ENCODE data around the gene IL17REL. TPM values are rescaled to one million over a fixed set of nuclear protein-coding genes. Genes with fewer than 3 reads are reported as not detected.
A peak's percentile ranks its signal among the peaks of the same experiment; 100 is the strongest.

Gene IL17REL
- total and polyA plus RNA-seq, 10 of the 15 experiments (the other 5 are each of a cell fraction or from before 2014, with no cell fraction given) = 0.03 TPM; not detected in 9

DNA sequence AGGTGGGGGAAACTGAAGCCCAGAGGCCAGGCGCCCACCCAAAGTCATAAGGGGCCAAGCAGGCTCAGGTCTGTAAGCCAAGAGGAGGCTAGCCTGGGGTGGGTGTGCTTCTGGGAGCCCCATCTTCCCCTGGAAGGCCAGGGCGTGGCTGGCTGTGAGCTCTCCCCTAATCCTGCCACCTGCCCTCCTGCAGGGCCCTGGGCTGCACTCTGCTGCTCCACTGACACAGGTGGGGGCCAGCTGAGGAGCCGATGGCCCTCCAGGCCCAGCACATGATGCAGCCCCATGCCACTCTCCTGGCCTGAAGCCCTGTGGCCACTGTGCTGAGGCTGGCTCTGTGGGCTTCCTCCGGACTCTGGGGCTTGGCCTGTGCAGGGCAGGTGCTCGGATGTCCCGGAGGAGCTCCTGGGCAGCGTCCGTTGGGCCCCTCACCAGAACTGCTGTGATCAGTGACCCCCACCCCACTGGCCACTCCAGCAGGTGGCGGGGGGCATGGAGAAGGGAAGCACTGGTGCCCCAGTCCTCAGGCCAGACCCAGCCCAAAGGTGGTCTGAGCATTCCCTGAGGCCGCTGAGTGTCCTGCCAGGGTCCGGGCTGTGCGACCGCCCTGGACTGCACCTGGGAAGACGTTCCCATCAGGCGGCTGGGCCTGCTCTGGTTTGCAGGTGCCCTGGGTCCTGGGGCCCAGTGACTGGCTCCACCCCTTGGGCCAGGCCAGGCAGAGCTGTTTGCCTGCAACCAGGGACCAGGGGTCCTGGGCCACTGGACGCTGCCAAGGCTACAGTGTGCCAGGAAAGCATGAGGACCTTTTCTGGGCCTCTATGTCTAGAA is 43.5 kb downstream of the IL17REL start:
- in situ Hi-C loops (cut with MboI) (loop anchor here (10.0 kb wide), 1 partner anchor 566 kb away; the partner anchor contains the start of gene TYMP), intact Hi-C loops (cut with micrococcal nuclease; ENCODE audit: unreplicated experiment) (no loop called here)
- ChIA-PET RAD21 (ENCODE audit: unreplicated experiment) (interaction anchor here (1.5 to 1.6 kb wide), 2 partner anchors 38 to 202 kb away, joined by 4 to 6 read pairs; no protein-coding TSS in a partner anchor), POLR2A (interaction anchor here (0.5 kb wide), 1 partner anchor 9 kb away, joined by 3 read pairs; the partner anchor contains the start of gene PIM3), SMC1A (ENCODE audit: uncharacterized antibody, unreplicated experiment) (no interaction called here), CTCF (interaction anchor here (2.6 kb wide), 1 partner anchor 38 kb away, joined by 15 read pairs; no protein-coding TSS in a partner anchor)
- H3K27me3 ChIP-seq (replicated peaks in 1 of 2; ENCODE audit: control insufficient read depth in 2 of 2, insufficient read depth in 2 of 2, low read length in 1 of 2) = no peaks in the 10 kb centered on the region
- 91% methylated on average over 15 of the region's 16 CpGs for WGBS (ENCODE audit: insufficient coverage, insufficient replicate concordance, low lambda C conversion rate, missing lambda C conversion rate)
- peaks cover 37% of the 10 kb centered on the region for H3K4me1 ChIP-seq (ENCODE audit: control insufficient read depth, insufficient read depth, low read length)
- no peak overlapping the region for H3K4me2 ChIP-seq (ENCODE audit: control insufficient read depth, insufficient read depth)
- FAIRE-seq = no peak
- H3K27ac ChIP-seq (ENCODE audit: control insufficient read depth, insufficient read depth) = no peak overlapping the region
- H2AFZ ChIP-seq (ENCODE audit: control insufficient read depth, low read depth, low read length) = no peak overlapping the region
- peaks cover 22% of the 10 kb centered on the region for H3K79me2 ChIP-seq (ENCODE audit: control insufficient read depth, insufficient read depth, low read length)
- peaks cover 8 to 9% of the 10 kb centered on the region in 2 experiments; a peak in 3 of 4 replicates for H3K36me3 ChIP-seq (ENCODE audit: control insufficient read depth in 2 of 2, insufficient read depth in 2 of 2, low read length in 1 of 2)
- H3K9ac ChIP-seq (ENCODE audit: control insufficient read depth, insufficient read depth, low read length) = no peak overlapping the region
- no peak for ATAC-seq
- DNase-seq (ENCODE audit: low read depth, low spot score) = no peak
- H3K4me3 ChIP-seq = no peak overlapping the region
- 0 out of 2 replicates have a peak, but pooled peaks cover 2% of the 10 kb centered on the region for H4K20me1 ChIP-seq (ENCODE audit: control insufficient read depth, insufficient read depth)
- BruUV-seq (replicated peaks) = no TSS peak
- no peaks in the 10 kb centered on the region for H3K9me3 ChIP-seq (replicated peaks; ENCODE audit: control insufficient read depth, insufficient read depth, low read length)
- TF ChIP-seq POLR2A (IDR thresholded peaks at IDR 0.05; ENCODE audit: low read depth, low read length) (peak; percentile 55), BRCA1 (IDR thresholded peaks at IDR 0.05; ENCODE audit: low read depth, low read length) (no peak), POLR2AphosphoS5 (IDR thresholded peaks at IDR 0.05; ENCODE audit: low read length) (peak; percentile 25; the same call in 1 of the 2 replicates)

DNA sequence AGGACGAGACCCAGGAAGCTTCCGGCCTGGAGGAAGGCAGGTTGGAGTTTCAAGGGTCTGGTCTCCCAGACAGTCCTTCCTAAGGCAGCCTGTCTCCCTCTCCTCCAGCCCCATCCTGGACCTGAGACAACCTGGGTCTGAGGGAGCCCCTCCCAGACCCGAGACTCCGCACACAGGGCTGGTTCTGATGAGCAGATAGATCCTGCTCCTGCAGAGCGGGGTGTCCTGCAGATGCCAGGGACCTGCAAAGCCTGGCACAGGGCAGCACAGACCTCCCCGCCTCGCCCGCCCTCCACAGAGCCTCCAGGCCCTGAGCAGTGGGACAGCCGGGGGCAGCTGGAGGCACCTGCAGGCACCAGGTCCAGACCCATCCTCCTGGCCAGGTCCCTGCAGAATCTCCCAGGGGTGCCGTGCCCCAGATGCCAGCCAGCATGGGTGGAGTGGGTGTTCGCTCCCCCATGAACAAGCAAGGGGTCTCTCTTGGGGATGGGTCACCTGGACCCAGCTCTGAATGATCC is 44.2 kb downstream of the IL17REL start:
- Histone ChIP-seq H4K20me1 (ENCODE audit: control insufficient read depth, insufficient read depth) (0 out of 2 replicates have a peak, but pooled peaks cover 2% of the 10 kb centered on the region), H3K79me2 (ENCODE audit: control insufficient read depth, insufficient read depth, low read length) (peaks cover 26% of the 10 kb centered on the region), H3K4me2 (ENCODE audit: control insufficient read depth, insufficient read depth) (no peak overlapping the region), H3K27ac (ENCODE audit: control insufficient read depth, insufficient read depth) (no peak overlapping the region), H2AFZ (ENCODE audit: control insufficient read depth, low read depth, low read length) (no peak overlapping the region), H3K4me1 (ENCODE audit: control insufficient read depth, insufficient read depth, low read length) (peaks cover 33% of the 10 kb centered on the region), H3K9me3 (replicated peaks; ENCODE audit: control insufficient read depth, insufficient read depth, low read length) (no peaks in the 10 kb centered on the region), H3K36me3 (ENCODE audit: control insufficient read depth in 2 of 2, insufficient read depth in 2 of 2, low read length in 1 of 2) (peaks cover 9 to 10% of the 10 kb centered on the region in 2 experiments; a peak in 3 of 4 replicates), H3K9ac (ENCODE audit: control insufficient read depth, insufficient read depth, low read length) (no peak overlapping the region), H3K27me3 (replicated peaks in 1 of 2; ENCODE audit: control insufficient read depth in 2 of 2, insufficient read depth in 2 of 2, low read length in 1 of 2) (no peaks in the 10 kb centered on the region), H3K4me3 (no peak overlapping the region)
- ChIA-PET SMC1A (ENCODE audit: uncharacterized antibody, unreplicated experiment) (interaction anchor here (1.5 kb wide), 1 partner anchor 62 kb away, joined by 7 read pairs; no protein-coding TSS in a partner anchor), CTCF (interaction anchor here (2.6 kb wide), 1 partner anchor 38 kb away, joined by 15 read pairs; no protein-coding TSS in a partner anchor), POLR2A (interaction anchor here (1.7 kb wide), 1 partner anchor 8 kb away, joined by 6 read pairs; no protein-coding TSS in a partner anchor), RAD21 (ENCODE audit: unreplicated experiment) (interaction anchor here (1.5 to 2.3 kb wide), 3 partner anchors 38 to 201 kb away, joined by 4 to 18 read pairs (median 6); no protein-coding TSS in a partner anchor)
- intact Hi-C loops (cut with micrococcal nuclease; ENCODE audit: unreplicated experiment) (no loop called here), in situ Hi-C loops (cut with MboI) (loop anchor here (10.0 kb wide), 1 partner anchor 566 kb away; the partner anchor contains the start of gene TYMP)
- BruUV-seq (replicated peaks) = no TSS peak
- no peak for ATAC-seq
- FAIRE-seq = no peak
- 89% methylated on average over 11 of the region's 11 CpGs for WGBS (ENCODE audit: insufficient coverage, insufficient replicate concordance, low lambda C conversion rate, missing lambda C conversion rate)
- no peak for DNase-seq (ENCODE audit: low read depth, low spot score)
- no peak for TF ChIP-seq KLF5 (IDR thresholded peaks at IDR 0.05; ENCODE audit: partially characterized antibody)
- TF ChIP-seq RUNX3 (IDR thresholded peaks at IDR 0.05; ENCODE audit: low read length) = no peak
- TF ChIP-seq HDAC6 (IDR thresholded peaks at IDR 0.05; ENCODE audit: unreplicated experiment) = no peak
- no peak for TF ChIP-seq IKZF1 (conservative IDR thresholded peaks at IDR 0.05)
- no peak for TF ChIP-seq MEF2A (IDR thresholded peaks at IDR 0.05; ENCODE audit: insufficient read depth, low read depth, low read length)
- TF ChIP-seq CEBPB (IDR thresholded peaks at IDR 0.05; ENCODE audit: borderline replicate concordance in 1 of 2, low read depth in 2 of 2, low read length in 2 of 2) = no peak
- no peak for TF ChIP-seq EED (IDR thresholded peaks at IDR 0.05; ENCODE audit: low read depth)
- TF ChIP-seq SP1 (IDR thresholded peaks at IDR 0.05; ENCODE audit: low read depth, low read length) = no peak
- TF ChIP-seq, protein P1, sequence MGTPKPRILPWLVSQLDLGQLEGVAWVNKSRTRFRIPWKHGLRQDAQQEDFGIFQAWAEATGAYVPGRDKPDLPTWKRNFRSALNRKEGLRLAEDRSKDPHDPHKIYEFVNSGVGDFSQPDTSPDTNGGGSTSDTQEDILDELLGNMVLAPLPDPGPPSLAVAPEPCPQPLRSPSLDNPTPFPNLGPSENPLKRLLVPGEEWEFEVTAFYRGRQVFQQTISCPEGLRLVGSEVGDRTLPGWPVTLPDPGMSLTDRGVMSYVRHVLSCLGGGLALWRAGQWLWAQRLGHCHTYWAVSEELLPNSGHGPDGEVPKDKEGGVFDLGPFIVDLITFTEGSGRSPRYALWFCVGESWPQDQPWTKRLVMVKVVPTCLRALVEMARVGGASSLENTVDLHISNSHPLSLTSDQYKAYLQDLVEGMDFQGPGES (IDR thresholded peaks at IDR 0.05) = no peak
- TF ChIP-seq, protein P2, sequence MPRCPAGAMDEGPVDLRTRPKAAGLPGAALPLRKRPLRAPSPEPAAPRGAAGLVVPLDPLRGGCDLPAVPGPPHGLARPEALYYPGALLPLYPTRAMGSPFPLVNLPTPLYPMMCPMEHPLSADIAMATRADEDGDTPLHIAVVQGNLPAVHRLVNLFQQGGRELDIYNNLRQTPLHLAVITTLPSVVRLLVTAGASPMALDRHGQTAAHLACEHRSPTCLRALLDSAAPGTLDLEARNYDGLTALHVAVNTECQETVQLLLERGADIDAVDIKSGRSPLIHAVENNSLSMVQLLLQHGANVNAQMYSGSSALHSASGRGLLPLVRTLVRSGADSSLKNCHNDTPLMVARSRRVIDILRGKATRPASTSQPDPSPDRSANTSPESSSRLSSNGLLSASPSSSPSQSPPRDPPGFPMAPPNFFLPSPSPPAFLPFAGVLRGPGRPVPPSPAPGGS (IDR thresholded peaks at IDR 0.05; ENCODE audit: borderline replicate concordance, insufficient read depth, low read depth, low read length, poor library complexity, severe bottlenecking) = no peak
